A549 treated with dexamethasone at 1 μM for 4 hours (cell line): Measurements from ENCODE around the gene IL18. TPM values are rescaled to one million over a fixed set of nuclear protein-coding genes. Genes with fewer than 3 reads are reported as not detected.

Experiments used
- total RNA-seq: library from RNA; stranded (reverse); fragments of 200-300 nt; extraction: Qiagen RNA extraction; gene quantifications from 5 replicates; pipeline ENCODE4 v1.2.3, GENCODE V29; 2022

Gene IL18
- total RNA-seq: 75.9 to 94.3 TPM (median 87.5 TPM) in 5 replicates

DNA sequence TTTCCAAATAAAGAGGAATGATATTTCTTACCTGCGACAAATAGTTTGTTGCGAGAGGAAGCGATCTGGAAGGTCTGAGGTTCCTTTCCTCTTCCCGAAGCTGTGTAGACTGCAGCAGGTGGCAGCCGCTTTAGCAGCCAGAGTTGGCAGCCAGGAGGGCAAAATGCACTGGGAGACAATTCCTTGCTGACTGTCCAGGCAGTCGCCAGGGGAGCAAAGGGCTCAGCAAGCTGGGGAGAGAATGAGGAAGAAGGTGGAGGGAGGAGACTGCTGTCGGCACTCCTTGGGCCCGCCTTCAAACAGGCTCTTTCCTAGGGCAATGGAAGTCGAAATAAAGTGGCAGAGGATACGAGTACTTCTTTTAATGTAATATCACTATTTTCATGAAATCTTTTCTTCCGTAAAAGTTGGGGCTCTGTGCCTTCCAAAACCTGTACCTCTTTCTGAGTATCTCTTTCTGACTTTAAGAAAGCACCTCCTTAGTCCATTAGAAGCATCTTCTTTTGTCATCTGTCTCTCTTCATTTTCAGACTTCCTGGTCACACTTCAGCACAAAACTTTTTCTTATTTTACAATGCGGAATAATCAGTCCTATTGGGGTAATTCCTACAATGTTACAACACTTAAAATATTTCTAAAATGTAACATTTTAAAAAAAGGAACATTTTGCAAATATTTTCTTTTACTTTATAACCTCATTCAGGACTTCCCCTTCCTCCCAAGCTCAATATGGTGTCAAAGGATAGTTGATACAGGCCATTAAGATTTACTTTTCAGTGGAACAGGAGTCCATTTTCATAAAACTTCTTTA lies at the start of gene IL18:
Gene IL18 (minus strand): TSS at position 220 of the 811 bp plus-strand sequence. CDS start 9,041 bp downstream, outside the sequence.

DNA sequence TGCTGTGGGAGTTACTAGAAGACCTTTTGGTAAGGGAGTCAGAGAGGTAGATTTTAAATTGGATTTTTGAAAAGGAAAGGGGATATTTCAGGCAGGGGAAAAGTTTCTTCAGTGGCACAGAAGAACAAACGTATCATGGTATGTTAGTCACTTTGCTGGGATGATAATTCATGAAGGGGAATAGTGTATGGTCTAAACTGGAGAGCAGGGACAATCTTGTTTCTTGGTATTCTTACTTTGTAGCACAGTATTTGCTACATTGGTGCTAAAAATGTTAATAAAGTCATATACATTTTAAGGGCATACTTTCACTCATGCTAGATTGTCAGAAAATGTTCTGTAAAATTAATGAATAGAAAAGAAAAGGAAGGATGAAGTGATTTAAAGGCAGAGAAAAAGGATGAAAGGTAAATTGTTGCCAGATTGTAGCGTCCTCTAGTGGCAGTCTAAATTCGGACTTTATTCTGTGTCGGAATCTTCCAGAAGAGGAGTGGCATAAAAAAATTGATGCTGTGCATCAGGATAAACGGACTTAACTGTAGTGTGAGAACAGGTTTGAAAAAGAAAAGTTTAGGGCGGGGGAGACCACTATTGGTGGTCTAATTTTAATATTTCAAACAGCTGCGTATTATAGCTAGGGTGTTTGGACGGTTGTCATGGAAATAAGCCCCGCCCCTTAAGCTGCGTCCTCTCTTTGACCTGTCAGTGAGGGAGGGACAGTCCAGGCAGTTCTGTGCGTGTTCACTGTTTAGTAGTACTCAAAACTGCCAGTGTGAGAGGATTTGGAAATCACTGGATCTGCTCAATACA lies 11.1 kb upstream of the IL18 start, which contains the start of gene BCO2:
Gene BCO2 (plus strand): TSS at position 724 of the 810 bp plus-strand sequence. CDS start 90 bp downstream, outside the sequence.

DNA sequence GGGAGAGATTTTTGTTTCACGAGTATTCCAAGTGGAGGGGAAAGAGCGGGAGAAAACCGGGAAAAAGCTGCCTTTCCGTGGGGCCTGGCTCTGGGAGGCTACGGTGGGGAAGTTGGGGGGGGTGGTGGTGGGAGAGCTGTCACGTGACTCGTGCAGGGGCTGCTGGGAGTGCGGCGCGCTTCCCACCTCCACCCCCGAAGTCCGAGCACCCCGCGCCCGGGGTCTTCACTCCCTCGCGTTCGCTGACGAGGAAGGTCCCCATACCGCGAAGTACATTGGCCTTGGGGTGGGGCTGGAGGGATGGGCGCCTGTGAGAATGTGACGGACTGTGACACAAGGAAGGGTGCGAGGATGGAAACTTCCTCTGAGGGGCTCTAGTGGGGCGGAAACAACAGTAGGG lies 3.3 kb upstream of the IL18 start, which contains the start of gene TEX12:
Gene TEX12 (plus strand): TSS at position 228 of the 400 bp plus-strand sequence. CDS start 1,897 bp downstream, outside the sequence.

Other genes with a start within 250 kb of the IL18 start
- gene C11orf52, start 245.2 kb downstream of the IL18 start, total RNA-seq: 0.15 to 0.45 TPM (median 0.26 TPM) in 5 replicates
- 6.1 to 10.3 TPM (median 9.6 TPM) in 5 replicates for gene DIXDC1, start 226.8 kb downstream of the IL18 start, total RNA-seq
- 26.5 to 34.1 TPM (median 31.1 TPM) in 5 replicates for gene DLAT, start 138.7 kb downstream of the IL18 start, total RNA-seq
- 0.70 to 1.4 TPM (median 1.1 TPM) in 5 replicates for gene PIH1D2, start 90.1 kb downstream of the IL18 start, total RNA-seq
- 15.9 to 18.2 TPM (median 17.3 TPM) in 5 replicates for gene NKAPD1, start 89.8 kb downstream of the IL18 start, total RNA-seq
- gene TIMM8B, start 77.3 kb downstream of the IL18 start, total RNA-seq: 56.0 to 75.2 TPM (median 59.3 TPM) in 5 replicates
- gene SDHD, start 77.2 kb downstream of the IL18 start, total RNA-seq: 57.4 to 72.2 TPM (median 63.7 TPM) in 5 replicates
- not detected in 5 replicates for gene TEX12, start 3.3 kb upstream of the IL18 start, total RNA-seq
- 0.92 to 1.7 TPM (median 1.3 TPM) in 5 replicates for gene BCO2, start 11.4 kb upstream of the IL18 start, total RNA-seq
- 25.6 to 30.0 TPM (median 28.2 TPM) in 5 replicates for gene PTS, start 62.3 kb upstream of the IL18 start, total RNA-seq
- gene PLET1, start 96.8 kb upstream of the IL18 start, total RNA-seq: not detected in 5 replicates